HUES64 (cell line): Measurements from ENCODE around the gene PEX12.

Source experiments
- H3K27ac ChIP-seq: 2 replicates; pipeline ENCODE4 v1.7.0; 2013; ENCODE audit warnings: low read depth, low read length, inconsistent platforms
- H3K27me3 ChIP-seq: 2 replicates; pipeline ENCODE4 v1.6.1; 2013; ENCODE audit warnings: mild to moderate bottlenecking, low read length; ENCODE audit not compliant: insufficient read depth
- H3K36me3 ChIP-seq: 2 replicates; pipeline ENCODE4 v1.6.1; 2013; ENCODE audit warnings: mild to moderate bottlenecking, low read length; ENCODE audit not compliant: insufficient read depth
- H3K4me1 ChIP-seq: 2 replicates; pipeline ENCODE4 v1.6.1; 2013; ENCODE audit warnings: mild to moderate bottlenecking, low read length, moderate library complexity; ENCODE audit not compliant: insufficient read depth
- H3K4me3 ChIP-seq: 2 replicates; pipeline ENCODE4 v1.5.1; 2013; ENCODE audit warnings: mild to moderate bottlenecking, low read length, moderate library complexity
- H3K9ac ChIP-seq: 2 replicates; pipeline ENCODE4 v1.6.1; 2013; ENCODE audit warnings: mild to moderate bottlenecking, low read depth, low read length
- H3K9me3 ChIP-seq: 2 replicates; pipeline ENCODE4 v1.6.1; 2013; ENCODE audit warnings: low read depth, low read length; ENCODE audit not compliant: insufficient read depth
- WGBS: fragments of 150-250, 120-280 bp; methylation state at CpG from one replicate; pipeline ENCODE4 v1.1.7; 2013; ENCODE audit warnings: missing lambda C conversion rate; 5-methylcytosine and 5-hydroxymethylcytosine counted together

The PEX12 gene

DNA sequence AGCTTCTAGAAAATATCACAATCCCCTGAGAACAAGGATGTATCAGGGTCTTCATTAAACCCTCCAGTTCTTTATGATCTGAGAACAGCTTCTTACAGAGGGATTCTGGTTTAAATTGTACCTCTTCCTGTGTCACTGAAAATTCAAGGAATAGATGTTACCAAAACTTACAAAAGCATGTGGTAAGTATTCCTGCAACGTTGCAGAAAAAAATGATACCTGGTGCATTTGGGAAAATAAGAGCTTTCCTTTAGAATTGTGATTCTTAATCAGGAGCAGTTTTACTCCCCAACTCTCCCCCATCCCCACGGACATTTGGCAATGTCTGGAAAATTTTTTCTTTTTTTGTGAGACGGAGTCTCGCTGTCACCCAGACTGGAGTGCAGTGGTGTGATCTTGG lies 25.1 kb downstream of the PEX12 start:
- Histone ChIP-seq H3K4me1 (no peaks in the 10 kb centered on the region), H3K36me3 (no peaks in the 10 kb centered on the region), H3K27me3 (peaks cover 13% of the 10 kb centered on the region), H3K9me3 (no peaks in the 10 kb centered on the region), H3K9ac (no peak overlapping the region), H3K4me3 (no peak overlapping the region), H3K27ac (no peak overlapping the region)
- 90% methylated on average over 4 of the region's 4 CpGs for WGBS

- Histone ChIP-seq H3K9ac (no peak overlapping the region), H3K4me3 (no peak overlapping the region), H3K9me3 (no peaks in the 10 kb centered on the region), H3K36me3 (no peaks in the 10 kb centered on the region), H3K27ac (no peak overlapping the region), H3K4me1 (no peaks in the 10 kb centered on the region), H3K27me3 (peaks cover 13% of the 10 kb centered on the region)
- 73% methylated on average over 1 of the region's 1 CpG for whole genome bisulfite sequencing
These were observed 29.4 kb downstream of the PEX12 start for GRCh38 chr17:35548978-35549377.

- WGBS = 86% methylated on average over 7 of the region's 8 CpGs
- Histone ChIP-seq H3K27ac (no peak overlapping the region), H3K27me3 (peaks cover 13% of the 10 kb centered on the region), H3K9me3 (no peaks in the 10 kb centered on the region), H3K36me3 (no peaks in the 10 kb centered on the region), H3K4me1 (no peaks in the 10 kb centered on the region), H3K9ac (no peak overlapping the region), H3K4me3 (no peak overlapping the region)
These were observed 30.1 kb downstream of the PEX12 start for GRCh38 chr17:35548208-35548810.

DNA sequence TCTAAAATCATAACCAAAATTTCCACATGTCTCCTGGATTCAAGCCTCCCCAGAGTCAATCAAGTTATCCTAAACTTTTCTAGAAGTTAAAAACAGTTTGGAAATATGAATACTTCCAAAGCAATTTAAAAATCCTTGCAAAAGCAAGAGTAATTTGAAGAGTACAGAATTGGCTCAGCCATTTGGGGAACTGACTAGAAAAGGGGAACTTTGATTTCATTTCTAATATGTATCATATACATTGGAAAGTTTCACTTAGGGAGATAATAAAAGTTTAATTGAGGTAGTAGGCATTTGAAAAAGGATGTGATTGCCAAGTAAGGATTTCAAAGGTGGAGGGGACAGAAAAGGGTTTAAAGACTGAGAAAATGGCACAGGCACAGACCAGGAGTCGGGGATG lies 31.9 kb downstream of the PEX12 start:
- WGBS = 76% methylated on average over 1 of the region's 1 CpG
- H3K4me1 ChIP-seq = no peaks in the 10 kb centered on the region
- no peaks in the 10 kb centered on the region for H3K9me3 ChIP-seq
- peaks cover 11% of the 10 kb centered on the region for H3K27me3 ChIP-seq
- H3K9ac ChIP-seq = no peak overlapping the region
- H3K27ac ChIP-seq = no peak overlapping the region
- no peaks in the 10 kb centered on the region for H3K36me3 ChIP-seq
- H3K4me3 ChIP-seq = no peak overlapping the region

- no peaks in the 10 kb centered on the region for H3K4me1 ChIP-seq
- no peak overlapping the region for H3K4me3 ChIP-seq
- H3K27me3 ChIP-seq = peaks cover 11% of the 10 kb centered on the region
- no peaks in the 10 kb centered on the region for H3K36me3 ChIP-seq
- 88% methylated on average over 1 of the region's 1 CpG for WGBS
- H3K9me3 ChIP-seq = no peaks in the 10 kb centered on the region
- H3K27ac ChIP-seq = no peak overlapping the region
- H3K9ac ChIP-seq = no peak overlapping the region
These were observed 33.2 kb downstream of the PEX12 start for GRCh38 chr17:35545150-35545549.

DNA sequence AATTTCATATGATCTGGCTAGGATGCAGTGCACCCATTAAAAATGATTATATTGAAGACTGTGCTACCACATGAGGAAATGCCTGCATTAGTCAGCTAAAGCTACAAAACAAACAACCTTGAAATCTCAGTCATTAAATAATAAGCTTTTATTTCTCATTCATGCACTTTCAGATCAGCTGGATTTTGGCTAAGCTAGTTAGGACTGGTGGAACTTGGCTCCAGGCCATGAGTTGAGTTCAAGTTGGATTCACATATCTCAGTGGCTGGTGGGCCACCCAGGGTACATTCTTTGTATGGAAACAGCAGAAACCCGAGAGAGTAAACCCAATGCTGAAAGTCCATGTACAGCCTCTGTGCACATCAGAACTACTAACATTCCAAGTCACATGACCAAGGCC lies 34.5 kb downstream of the PEX12 start:
- H3K4me1 ChIP-seq = no peaks in the 10 kb centered on the region
- H3K27me3 ChIP-seq = peaks cover 9% of the 10 kb centered on the region; the same call in 1 of the 2 replicates
- H3K27ac ChIP-seq = no peak overlapping the region
- H3K36me3 ChIP-seq = no peaks in the 10 kb centered on the region
- 96% methylated on average over 1 of the region's 1 CpG for WGBS
- H3K9me3 ChIP-seq = no peaks in the 10 kb centered on the region
- no peak overlapping the region for H3K9ac ChIP-seq
- H3K4me3 ChIP-seq = no peak overlapping the region

DNA sequence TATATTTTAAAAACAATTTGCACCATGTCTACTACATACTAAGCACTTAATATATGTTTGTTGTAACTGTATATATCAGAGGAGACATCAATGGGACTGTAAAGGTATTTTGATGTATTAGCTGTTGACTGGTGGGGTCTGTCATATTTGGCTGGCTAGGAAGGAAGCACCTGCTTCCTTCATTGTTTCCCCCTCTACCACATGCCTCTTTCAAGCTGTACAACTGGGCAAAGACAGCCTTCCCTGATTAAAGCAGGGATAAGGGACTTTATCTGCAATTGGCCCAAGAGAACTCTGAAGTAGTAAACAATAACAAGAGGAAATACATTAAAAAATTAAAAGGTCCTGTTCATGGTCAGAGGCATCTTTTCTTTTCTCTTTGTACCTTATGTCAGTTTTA lies 35.4 kb downstream of the PEX12 start:
- Histone ChIP-seq H3K4me1 (no peaks in the 10 kb centered on the region), H3K4me3 (no peak overlapping the region), H3K36me3 (no peaks in the 10 kb centered on the region), H3K27me3 (peaks cover 9% of the 10 kb centered on the region; the same call in 1 of the 2 replicates), H3K9ac (no peak overlapping the region), H3K9me3 (no peaks in the 10 kb centered on the region), H3K27ac (no peak overlapping the region)

- no peak overlapping the region for H3K27ac ChIP-seq
- no peaks in the 10 kb centered on the region for H3K36me3 ChIP-seq
- no peaks in the 10 kb centered on the region for H3K4me1 ChIP-seq
- no peak overlapping the region for H3K4me3 ChIP-seq
- peaks cover 2% of the 10 kb centered on the region; the same call in 1 of the 2 replicates for H3K27me3 ChIP-seq
- H3K9ac ChIP-seq = no peak overlapping the region
- H3K9me3 ChIP-seq = no peaks in the 10 kb centered on the region
- WGBS = 92% methylated on average over 1 of the region's 1 CpG
These were observed 36.9 kb downstream of the PEX12 start for GRCh38 chr17:35541434-35541833.

GRCh38 chr17:35540589-35541404 lies 37.6 kb downstream of the PEX12 start:
- Histone ChIP-seq H3K9me3 (no peaks in the 10 kb centered on the region), H3K4me1 (no peaks in the 10 kb centered on the region), H3K4me3 (no peak overlapping the region), H3K27ac (no peak overlapping the region), H3K9ac (no peak overlapping the region), H3K36me3 (no peaks in the 10 kb centered on the region), H3K27me3 (no peaks in the 10 kb centered on the region)
- WGBS = 93% methylated on average over 4 of the region's 8 CpGs

- Histone ChIP-seq H3K4me3 (no peak overlapping the region), H3K9ac (no peak overlapping the region), H3K9me3 (no peaks in the 10 kb centered on the region), H3K27me3 (no peaks in the 10 kb centered on the region), H3K36me3 (no peaks in the 10 kb centered on the region), H3K4me1 (no peaks in the 10 kb centered on the region), H3K27ac (no peak overlapping the region)
- WGBS = 64% methylated on average over 5 of the region's 5 CpGs
These were observed 38.7 kb downstream of the PEX12 start for GRCh38 chr17:35539659-35540026.

DNA sequence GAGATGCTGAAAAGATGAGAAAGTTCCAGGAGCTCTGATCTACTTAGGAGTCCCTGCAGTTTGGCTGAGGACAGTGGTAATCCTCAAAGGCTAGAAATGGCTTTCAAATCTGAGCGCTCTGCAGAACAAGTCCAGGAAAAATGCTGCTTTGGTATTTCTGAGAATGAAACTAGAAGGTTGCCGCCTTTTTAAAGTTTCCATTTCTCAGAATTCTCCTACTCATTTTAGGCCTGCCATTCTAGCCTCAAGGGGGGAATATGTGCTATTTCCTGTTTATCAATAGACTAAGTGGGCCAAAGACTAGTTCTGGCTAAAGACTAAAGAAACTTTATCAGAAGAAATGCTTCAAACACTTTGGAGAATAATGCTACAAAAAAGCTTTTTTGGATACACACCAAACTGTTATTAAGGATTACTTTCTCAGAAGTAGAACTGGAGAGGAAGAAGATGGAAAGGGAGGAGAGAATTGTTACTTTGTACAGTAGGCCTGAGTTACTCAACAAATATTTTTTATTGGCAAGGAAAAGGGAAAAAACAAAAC lies 40.7 kb downstream of the PEX12 start, which contains the start of gene SLFN12L:
TSS of gene SLFN12L (minus strand) at position 78 of the 541 bp plus-strand sequence. CDS start 15,314 bp downstream, outside the sequence.
- WGBS = 97% methylated on average over 1 of the region's 2 CpGs
- H3K4me1 ChIP-seq = no peaks in the 10 kb centered on the region
- H3K27me3 ChIP-seq = no peaks in the 10 kb centered on the region
- H3K36me3 ChIP-seq = no peaks in the 10 kb centered on the region
- no peak within 1 kb of the TSS for H3K4me3 ChIP-seq
- no peaks in the 10 kb centered on the region for H3K9me3 ChIP-seq
- H3K9ac ChIP-seq = no peak within 1 kb of the TSS
- H3K27ac ChIP-seq = no peak within 1 kb of the TSS
